ENCODE results near the gene ACSS1. TPM values are rescaled to one million over a fixed set of nuclear protein-coding genes. Genes with fewer than 3 reads are reported as not detected.

ACSS1 gene
- total RNA-seq, 2 experiments from 2014 or later = 17.5 to 18.2 TPM

- Mint-ChIP-seq H3K4me1 (ENCODE audit: low read depth) (peaks cover 11% of the 10 kb centered on the region), H3K9me3 (no peaks in the 10 kb centered on the region), H3K27ac (no peak overlapping the region), H3K36me3 (ENCODE audit: low read depth) (no peaks in the 10 kb centered on the region), H3K4me3 (no peak overlapping the region), H3K27me3 (peaks cover 57% of the 10 kb centered on the region)
- no peak for DNase-seq
- ChIA-PET CTCF (interaction anchor here (1.7 kb wide), 1 partner anchor 89 kb away, joined by 5 read pairs; no protein-coding TSS in a partner anchor), POLR2A (no interaction called here)
- intact Hi-C loops (cut with micrococcal nuclease) = loop anchor here (5.0 kb wide), 1 partner anchor 79 kb away; no protein-coding TSS in a partner anchor
- no peak for ATAC-seq
- TF ChIP-seq CTCF (IDR thresholded peaks at IDR 0.05) = no peak
These were observed 25.3 kb upstream of the ACSS1 start for GRCh38 chr20:25083141-25083772.

GRCh38 chr20:25082498-25082873, 24.5 kb upstream of the ACSS1 start:
- intact Hi-C loops (cut with micrococcal nuclease) = loop anchor here (5.0 kb wide), 1 partner anchor 80 kb away; no protein-coding TSS in a partner anchor
- TF ChIP-seq CTCF (IDR thresholded peaks at IDR 0.05) = no peak
- H3K4me1 Mint-ChIP-seq (ENCODE audit: low read depth) = peaks cover 14% of the 10 kb centered on the region

GRCh38 chr20:25081730-25082497, 24.0 kb upstream of the ACSS1 start, which contains the start of gene VSX1:
VSX1 (minus strand) TSS chr20:25082141; CDS start chr20:25082096, 45 bp downstream.
- ChIA-PET CTCF (no interaction called here), POLR2A (no interaction called here)
- Mint-ChIP-seq H3K4me1 (ENCODE audit: low read depth) (peaks cover 17% of the 10 kb centered on the region), H3K36me3 (ENCODE audit: low read depth) (no peaks in the 10 kb centered on the region), H3K4me3 (no peak within 1 kb of the TSS), H3K27me3 (peaks cover 68% of the 10 kb centered on the region), H3K9me3 (no peaks in the 10 kb centered on the region), H3K27ac (no peak within 1 kb of the TSS)
- no peak for ATAC-seq
- no peak for DNase-seq
- intact Hi-C loops (cut with micrococcal nuclease) = loop anchor here (5.0 kb wide), 1 partner anchor 80 kb away; no protein-coding TSS in a partner anchor
- TF ChIP-seq CTCF (IDR thresholded peaks at IDR 0.05) = no peak

More at GRCh38 chr20:25082498-25082873, 24.5 kb upstream of the ACSS1 start:
- DNase-seq (no peak), ATAC-seq (no peak)
- Mint-ChIP-seq H3K36me3 (ENCODE audit: low read depth) (no peaks in the 10 kb centered on the region), H3K27me3 (peaks cover 64% of the 10 kb centered on the region), H3K9me3 (no peaks in the 10 kb centered on the region), H3K27ac (no peak overlapping the region), H3K4me3 (no peak overlapping the region)
- ChIA-PET CTCF (no interaction called here), POLR2A (no interaction called here)

- intact Hi-C loops (cut with micrococcal nuclease) = loop anchor here (5.0 kb wide), 1 partner anchor 81 kb away; no protein-coding TSS in a partner anchor
- POLR2A ChIA-PET = no interaction called here
- Mint-ChIP-seq H3K27me3 (peaks cover 71% of the 10 kb centered on the region), H3K27ac (no peak overlapping the region), H3K36me3 (ENCODE audit: low read depth) (no peaks in the 10 kb centered on the region), H3K4me1 (ENCODE audit: low read depth) (peaks cover 20% of the 10 kb centered on the region), H3K4me3 (no peak overlapping the region), H3K9me3 (no peaks in the 10 kb centered on the region)
- no peak for TF ChIP-seq CTCF (IDR thresholded peaks at IDR 0.05)
- ATAC-seq (peak; percentile 57), DNase-seq (peak; percentile 63)
- CTCF ChIA-PET = interaction anchor here (1.2 to 1.4 kb wide), 2 partner anchors 10 to 97 kb away, joined by 3 to 4 read pairs; no protein-coding TSS in a partner anchor
These were observed 23.3 kb upstream of the ACSS1 start for GRCh38 chr20:25081065-25081729.

All from activated CD8-positive, alpha-beta T cell treated with anti-CD3 and anti-CD28 coated beads for 36 hours (primary cell).